Loucy (cell line): Measurements from ENCODE around the gene NSD1.

Experiments used
- H2AFZ ChIP-seq: fragments of 200-600 bp; sonication (generic); 2 replicates; pipeline ENCODE4 v1.6.0; 2016; ENCODE audit warnings: antibody characterized with exemption, mild to moderate bottlenecking, low read length, moderate library complexity
- H3F3A ChIP-seq: fragments of 200-600 bp; 2 replicates; pipeline ENCODE4 v1.6.0; 2016; ENCODE audit warnings: antibody characterized with exemption, low read depth, mild to moderate bottlenecking
- H3K27me3 ChIP-seq: fragments of 200-600 bp; sonication (generic); 2 replicates; pipeline ENCODE4 v1.6.1; 2014; ENCODE audit warnings: low read length, mild to moderate bottlenecking; ENCODE audit not compliant: insufficient read depth, poor library complexity, severe bottlenecking
- H3K36me3 ChIP-seq: fragments of 200-600 bp; sonication (generic); 2 replicates; pipeline ENCODE4 v1.6.1; 2016; ENCODE audit warnings: low read length; ENCODE audit not compliant: insufficient read depth
- H3K4me1 ChIP-seq: fragments of 200-600 bp; sonication (generic); 2 replicates; pipeline ENCODE4 v1.5.1; 2014; ENCODE audit warnings: low read length, mild to moderate bottlenecking; ENCODE audit not compliant: insufficient read depth, poor library complexity, severe bottlenecking
- H3K4me2 ChIP-seq: fragments of 200-600 bp; sonication (generic); 2 replicates; pipeline ENCODE4 v1.6.0; 2014; ENCODE audit warnings: antibody characterized with exemption, low read length, low read depth, mild to moderate bottlenecking; ENCODE audit not compliant: poor library complexity, severe bottlenecking
- H3K4me3 ChIP-seq: fragments of 200-600 bp; sonication (generic); 2 replicates; pipeline ENCODE4 v1.5.1; 2014; ENCODE audit warnings: low read length, mild to moderate bottlenecking, mixed read lengths; ENCODE audit not compliant: poor library complexity, severe bottlenecking
- H3K79me2 ChIP-seq: fragments of 200-600 bp; sonication (generic); 2 replicates; pipeline ENCODE4 v1.6.1; 2014; ENCODE audit warnings: low read length; ENCODE audit not compliant: insufficient read depth
- H3K9ac ChIP-seq: fragments of 200-600 bp; sonication (generic); 2 replicates; pipeline ENCODE4 v1.6.0; 2014; ENCODE audit warnings: mild to moderate bottlenecking, low read depth, low read length, moderate library complexity; ENCODE audit not compliant: poor library complexity, severe bottlenecking
- H3K9me2 ChIP-seq: fragments of 200-600 bp; sonication (generic); replicated peaks from 2 replicates; pipeline ENCODE4 v1.6.1; 2016; ENCODE audit warnings: low read depth, low read length, mixed read lengths
- H3K9me3 ChIP-seq: fragments of 200-600 bp; sonication (generic); 2 replicates; pipeline ENCODE4 v1.6.1; 2014; ENCODE audit warnings: mild to moderate bottlenecking, antibody characterized with exemption, low read length, low read depth; ENCODE audit not compliant: insufficient read depth
- H4K20me1 ChIP-seq: fragments of 200-600 bp; sonication (generic); 2 replicates; pipeline ENCODE4 v1.6.0; 2014; ENCODE audit warnings: antibody characterized with exemption, low read length, mild to moderate bottlenecking; ENCODE audit not compliant: insufficient read depth, poor library complexity, severe bottlenecking
- CTCF ChIP-seq: fragments of 200-600 bp; sonication (generic); conservative IDR thresholded peaks from 2 replicates; pipeline ENCODE4 v1.5.1; 2014; ENCODE audit warnings: mild to moderate bottlenecking, antibody characterized with exemption, low read length
- EZH2phosphoT487 ChIP-seq: fragments of 200-600 bp; IDR thresholded peaks from 2 replicates; pipeline ENCODE4 v1.6.1; 2018; ENCODE audit warnings: antibody characterized with exemption, mild to moderate bottlenecking, moderate library complexity, borderline replicate concordance

NSD1 gene

GRCh38 chr5:177328545-177329231 lies 195.1 kb downstream of the NSD1 start:
- Histone ChIP-seq H3K4me3 (no peak overlapping the region), H3K36me3 (peaks cover 8% of the 10 kb centered on the region; the same call in 1 of the 2 replicates), H4K20me1 (no peaks in the 10 kb centered on the region), H3F3A (no peaks in the 10 kb centered on the region), H3K4me2 (no peak overlapping the region), H2AFZ (no peak overlapping the region), H3K27me3 (no peaks in the 10 kb centered on the region), H3K9ac (no peak overlapping the region), H3K79me2 (no peaks in the 10 kb centered on the region), H3K9me3 (no peaks in the 10 kb centered on the region), H3K4me1 (peaks cover 16% of the 10 kb centered on the region), H3K9me2 (no peaks in the 10 kb centered on the region)
- TF ChIP-seq CTCF = no peak
- TF ChIP-seq EZH2phosphoT487 = no peak

GRCh38 chr5:177329883-177330282 lies 196.3 kb downstream of the NSD1 start:
- H3K9ac ChIP-seq = no peak overlapping the region
- H2AFZ ChIP-seq = no peak overlapping the region
- H4K20me1 ChIP-seq = no peaks in the 10 kb centered on the region
- no peaks in the 10 kb centered on the region for H3F3A ChIP-seq
- TF ChIP-seq EZH2phosphoT487 (no peak), CTCF (no peak)
- H3K27me3 ChIP-seq = no peaks in the 10 kb centered on the region
- no peak overlapping the region for H3K4me3 ChIP-seq
- no peaks in the 10 kb centered on the region for H3K9me2 ChIP-seq
- no peaks in the 10 kb centered on the region for H3K9me3 ChIP-seq
- peaks cover 16% of the 10 kb centered on the region for H3K4me1 ChIP-seq
- H3K79me2 ChIP-seq = no peaks in the 10 kb centered on the region
- no peak overlapping the region for H3K4me2 ChIP-seq
- peaks cover 20% of the 10 kb centered on the region; the same call in 1 of the 2 replicates for H3K36me3 ChIP-seq

GRCh38 chr5:177330991-177331842 lies 197.6 kb downstream of the NSD1 start:
- Histone ChIP-seq H3K36me3 (peaks cover 31% of the 10 kb centered on the region; the same call in 1 of the 2 replicates), H3K9ac (no peak overlapping the region), H3F3A (no peaks in the 10 kb centered on the region), H2AFZ (no peak overlapping the region), H4K20me1 (no peaks in the 10 kb centered on the region), H3K27me3 (no peaks in the 10 kb centered on the region), H3K79me2 (no peaks in the 10 kb centered on the region), H3K4me2 (peak overlapping the region; percentile 67), H3K9me3 (no peaks in the 10 kb centered on the region), H3K4me1 (peaks cover 16% of the 10 kb centered on the region), H3K9me2 (no peaks in the 10 kb centered on the region), H3K4me3 (peak overlapping the region; percentile 38)
- TF ChIP-seq CTCF = no peak
- TF ChIP-seq EZH2phosphoT487 = no peak
